Colon (tissue), 2 donors: ENCODE data around the gene DLD.
A peak's percentile ranks its signal among the peaks of the same experiment; 100 is the strongest.
"Not testable (repeated sequence)": the region's sequence is repeated elsewhere in the genome, so short reads cannot be mapped to it uniquely, and the experiment has no call there.

ENCODE experiments used
- FAIRE-seq: peaks from 2 replicates; lab custom pipeline; 2012; peaks lifted over from hg19 to GRCh38; lab: Jason Lieb, UNC
- donor health status: control.
- donor health status: control.

DLD gene

DNA sequence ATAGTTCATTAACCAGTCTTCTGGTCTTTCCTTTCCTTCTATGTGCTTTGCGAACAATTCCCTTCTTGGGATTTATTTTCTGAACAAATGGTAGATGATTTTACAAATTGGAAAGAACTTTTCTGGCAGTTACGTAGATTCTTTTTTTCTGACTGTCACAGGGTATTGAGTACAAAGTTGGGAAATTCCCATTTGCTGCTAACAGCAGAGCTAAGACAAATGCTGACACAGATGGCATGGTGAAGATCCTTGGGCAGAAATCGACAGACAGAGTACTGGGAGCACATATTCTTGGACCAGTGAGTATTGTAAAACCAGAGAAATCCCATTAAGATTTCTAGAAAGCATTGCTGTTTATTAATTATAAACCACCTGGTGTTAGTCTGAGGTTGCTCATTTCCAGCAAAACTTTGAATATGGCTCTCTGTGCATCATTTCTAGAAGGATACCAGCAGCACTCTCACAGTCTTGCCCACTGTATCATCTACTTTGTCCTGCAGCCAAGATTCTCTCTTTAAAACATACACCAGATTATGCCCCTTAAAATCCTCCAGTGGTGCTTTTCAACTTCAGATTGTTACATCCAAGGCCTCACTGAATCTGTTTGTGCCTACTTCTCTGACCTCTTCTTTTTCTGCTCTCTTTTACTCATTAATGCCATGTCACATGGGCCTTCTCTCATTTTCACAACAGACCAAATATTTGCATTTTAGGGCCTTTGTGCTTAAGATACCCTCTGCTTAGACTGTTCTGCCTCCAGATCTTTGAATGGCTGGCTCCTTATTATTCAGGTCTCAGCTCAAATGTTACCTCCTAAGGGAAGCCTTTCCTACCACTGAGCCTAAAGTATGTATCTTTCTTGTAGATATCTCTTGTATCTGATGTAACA lies 27.0 kb downstream of the DLD start:
- FAIRE-seq, result no peak

DNA sequence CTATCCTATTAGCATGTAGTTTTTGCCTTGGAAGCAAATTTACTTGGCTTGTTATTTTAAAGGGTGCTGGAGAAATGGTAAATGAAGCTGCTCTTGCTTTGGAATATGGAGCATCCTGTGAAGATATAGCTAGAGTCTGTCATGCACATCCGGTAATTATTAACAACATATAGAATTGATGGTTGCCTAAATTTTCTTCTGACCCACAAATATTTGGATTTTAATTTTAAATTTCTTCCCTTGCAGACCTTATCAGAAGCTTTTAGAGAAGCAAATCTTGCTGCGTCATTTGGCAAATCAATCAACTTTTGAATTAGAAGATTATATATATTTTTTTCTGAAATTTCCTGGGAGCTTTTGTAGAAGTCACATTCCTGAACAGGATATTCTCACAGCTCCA lies 28.0 kb downstream of the DLD start:
- no peak for FAIRE-seq

GRCh38 chr7:107920048-107920772 lies 29.2 kb downstream of the DLD start:
- FAIRE-seq, result no peak

DNA sequence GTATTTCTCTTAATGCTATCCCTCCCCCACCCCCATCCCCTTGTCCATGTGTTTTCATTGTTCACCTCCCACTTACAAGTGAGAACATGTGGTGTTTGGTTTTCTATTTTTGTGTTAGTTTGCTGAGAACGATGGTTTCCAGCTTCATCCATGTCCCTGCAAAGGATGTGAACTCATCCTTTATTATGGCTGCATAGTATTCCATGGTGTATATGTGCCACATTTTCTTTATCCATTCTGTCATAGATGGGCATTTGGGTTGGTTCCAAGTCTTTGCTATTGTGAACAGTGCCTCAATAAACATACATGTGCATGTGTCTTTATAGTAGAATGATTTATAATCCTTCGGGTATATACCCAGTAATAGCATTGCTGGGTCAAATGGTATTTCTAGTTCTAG lies 30.8 kb downstream of the DLD start:
- not testable (repeated sequence) for FAIRE-seq

- FAIRE-seq, result no peak
Observed at GRCh38 chr7:107922886-107923285, 31.9 kb downstream of the DLD start.

- no peak for FAIRE-seq
Observed at GRCh38 chr7:107924841-107925504, 34.0 kb downstream of the DLD start.

DNA sequence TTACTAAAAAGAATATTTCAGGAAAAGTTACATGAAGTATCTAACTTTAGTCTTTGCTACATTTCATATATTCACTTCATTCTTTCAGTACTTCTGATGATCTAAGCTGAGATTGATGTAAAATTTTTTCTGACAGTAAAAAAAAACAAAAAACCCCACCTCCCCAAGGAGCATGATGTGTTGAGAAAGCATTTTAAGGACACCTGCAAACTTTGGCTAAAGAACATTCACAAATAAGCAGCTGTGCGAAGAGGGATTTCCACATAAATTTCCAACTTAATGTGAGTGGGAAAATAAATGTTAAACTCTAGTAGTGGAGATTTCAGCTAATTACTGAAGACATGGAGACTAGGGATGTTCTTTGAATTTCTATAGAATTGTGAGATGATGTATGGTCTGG lies 35.5 kb downstream of the DLD start:
- no peak for FAIRE-seq

GRCh38 chr7:107931740-107932515 lies 40.9 kb downstream of the DLD start:
- no peak for FAIRE-seq

GRCh38 chr7:107932805-107933204 lies 41.8 kb downstream of the DLD start:
- no peak for FAIRE-seq

DNA sequence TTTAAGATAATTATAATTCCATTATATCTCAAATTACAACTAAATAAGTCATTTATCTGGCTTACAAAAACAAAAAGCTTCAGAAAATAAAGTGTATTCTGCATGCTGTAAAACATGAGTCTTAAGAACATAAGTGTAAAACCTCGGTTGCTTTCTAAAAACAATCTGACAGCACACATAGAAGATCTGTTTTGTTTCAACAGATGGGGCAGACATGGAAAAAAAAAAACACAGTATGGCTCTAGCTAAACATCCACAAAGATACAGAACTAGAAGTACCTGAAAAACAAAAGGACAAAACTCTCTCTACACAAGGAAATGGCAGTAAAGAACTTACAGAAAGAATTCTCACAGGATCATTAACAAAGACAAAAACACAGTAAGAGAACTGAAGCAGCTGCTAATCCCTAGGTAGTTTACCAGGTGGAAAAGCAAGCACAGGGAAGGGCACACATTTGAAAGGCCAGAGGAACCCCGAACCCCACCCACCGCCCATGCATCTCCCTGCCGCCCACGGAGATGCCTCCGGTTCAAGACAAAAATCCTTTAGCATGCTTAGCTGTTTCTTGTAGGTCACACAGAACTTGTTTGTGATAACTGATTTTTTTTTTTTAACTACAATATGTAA lies 42.5 kb downstream of the DLD start:
- peak; percentile 10 for FAIRE-seq

DNA sequence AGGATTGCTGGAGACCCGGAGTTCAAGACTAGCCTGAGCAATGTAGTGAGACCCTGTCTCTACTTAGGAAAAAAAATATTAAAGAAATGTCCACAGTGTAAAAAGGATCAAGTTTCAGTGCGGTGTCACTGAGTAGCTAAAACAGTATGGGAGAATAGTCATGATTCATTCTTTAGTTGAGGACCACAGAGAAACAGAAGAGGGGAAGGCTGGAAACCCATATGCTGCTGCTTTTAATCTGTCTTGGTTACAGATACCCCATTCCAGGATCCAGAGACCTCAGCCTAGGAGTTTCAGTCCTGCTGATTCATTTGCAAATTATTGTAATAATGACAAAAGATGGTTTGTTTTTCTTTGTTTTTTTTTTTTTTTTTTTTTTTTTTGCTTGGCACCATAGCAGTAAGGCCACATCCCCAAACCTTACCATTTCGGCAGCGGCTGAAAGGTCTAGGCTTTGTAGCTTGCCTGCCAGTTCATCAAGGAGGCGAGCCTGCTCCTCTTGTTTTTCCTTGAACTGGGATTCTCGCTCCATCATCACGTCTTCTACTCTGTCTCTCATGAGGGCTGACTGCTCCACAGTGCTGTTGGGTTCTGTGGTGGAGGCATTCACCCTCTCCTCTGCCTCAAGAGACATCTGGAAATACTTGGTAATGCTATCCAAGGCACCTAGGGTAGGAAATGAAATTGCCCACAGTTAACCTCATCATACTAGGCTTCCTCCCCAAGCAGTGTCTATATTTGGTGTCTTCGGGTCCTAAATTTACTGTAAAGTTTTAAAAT lies 44.2 kb downstream of the DLD start:
- FAIRE-seq, result no peak

DNA sequence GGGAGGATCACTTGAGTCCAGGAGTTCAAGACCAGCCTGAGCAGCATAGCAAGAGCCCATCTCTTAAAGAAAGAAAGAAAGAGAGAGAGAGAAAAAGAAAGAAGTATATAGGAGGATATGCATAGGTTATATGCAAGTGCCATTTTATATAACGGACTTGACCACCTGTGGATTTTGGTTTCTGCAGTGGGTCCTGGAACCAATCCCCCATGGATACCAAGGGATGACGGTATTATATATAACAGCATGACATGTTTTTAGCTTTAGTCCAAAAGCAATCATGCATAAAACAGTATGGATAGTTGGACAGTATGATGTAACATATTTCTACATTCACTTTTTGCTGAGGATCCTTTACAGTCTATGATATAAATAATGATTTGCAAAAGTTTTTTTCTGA lies 45.3 kb downstream of the DLD start:
- no peak for FAIRE-seq

DNA sequence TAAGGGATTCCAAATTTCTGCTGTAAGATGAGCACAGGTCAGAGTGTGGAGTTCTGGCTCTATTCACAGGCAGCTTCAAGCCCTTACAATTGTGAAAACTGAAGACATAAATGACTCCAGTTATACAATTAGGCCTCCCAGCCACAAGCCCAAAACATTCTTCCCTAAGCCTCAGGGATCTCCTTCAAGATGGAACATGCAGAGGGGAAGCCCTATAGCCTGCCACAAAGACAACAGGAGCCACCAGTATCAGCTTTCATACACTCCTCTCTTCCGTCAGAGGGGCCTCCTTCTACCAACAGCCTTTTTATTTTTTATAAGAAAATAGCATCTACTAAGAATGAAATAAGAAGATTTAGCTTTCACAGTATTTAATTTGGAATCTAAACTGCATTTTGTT lies 46.5 kb downstream of the DLD start:
- FAIRE-seq, result no peak

DNA sequence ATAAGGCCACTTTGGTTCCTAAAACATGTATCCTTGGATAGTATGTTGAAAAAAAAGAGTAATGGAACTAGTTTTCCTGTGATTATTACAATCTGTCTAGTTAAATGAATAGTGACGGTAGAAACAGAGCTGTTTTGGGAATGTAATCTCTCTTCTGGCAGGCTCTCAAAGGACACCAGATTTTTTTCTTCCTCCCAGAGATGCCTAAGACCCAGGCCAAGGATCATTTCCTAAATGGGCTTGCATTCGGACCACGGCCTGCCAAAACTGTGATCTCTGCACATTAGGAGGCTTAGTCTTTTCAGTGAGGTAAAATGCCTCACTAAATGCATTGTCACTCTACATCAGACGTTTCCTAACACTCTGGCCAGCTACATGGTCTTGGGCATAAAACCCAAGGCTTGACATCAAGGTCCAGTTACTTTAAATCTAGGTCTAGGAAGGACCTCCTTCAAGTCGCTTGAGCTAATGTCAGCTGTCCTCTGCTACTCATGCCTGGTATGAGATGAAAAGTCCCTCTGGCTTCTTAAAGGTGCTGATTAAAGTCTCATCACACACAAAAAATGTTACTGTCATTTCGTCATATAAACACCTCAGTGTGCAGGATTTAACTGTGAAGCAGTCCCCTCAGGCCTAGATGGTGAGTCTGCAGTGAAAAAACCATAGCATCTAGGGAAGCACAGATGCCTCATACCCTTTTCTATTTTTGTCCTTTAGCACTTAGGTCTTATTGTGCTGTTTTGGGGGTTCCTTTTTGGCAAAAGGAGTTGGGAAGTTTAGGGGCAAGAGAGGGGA lies 47.7 kb downstream of the DLD start:
- FAIRE-seq, result no peak

DNA sequence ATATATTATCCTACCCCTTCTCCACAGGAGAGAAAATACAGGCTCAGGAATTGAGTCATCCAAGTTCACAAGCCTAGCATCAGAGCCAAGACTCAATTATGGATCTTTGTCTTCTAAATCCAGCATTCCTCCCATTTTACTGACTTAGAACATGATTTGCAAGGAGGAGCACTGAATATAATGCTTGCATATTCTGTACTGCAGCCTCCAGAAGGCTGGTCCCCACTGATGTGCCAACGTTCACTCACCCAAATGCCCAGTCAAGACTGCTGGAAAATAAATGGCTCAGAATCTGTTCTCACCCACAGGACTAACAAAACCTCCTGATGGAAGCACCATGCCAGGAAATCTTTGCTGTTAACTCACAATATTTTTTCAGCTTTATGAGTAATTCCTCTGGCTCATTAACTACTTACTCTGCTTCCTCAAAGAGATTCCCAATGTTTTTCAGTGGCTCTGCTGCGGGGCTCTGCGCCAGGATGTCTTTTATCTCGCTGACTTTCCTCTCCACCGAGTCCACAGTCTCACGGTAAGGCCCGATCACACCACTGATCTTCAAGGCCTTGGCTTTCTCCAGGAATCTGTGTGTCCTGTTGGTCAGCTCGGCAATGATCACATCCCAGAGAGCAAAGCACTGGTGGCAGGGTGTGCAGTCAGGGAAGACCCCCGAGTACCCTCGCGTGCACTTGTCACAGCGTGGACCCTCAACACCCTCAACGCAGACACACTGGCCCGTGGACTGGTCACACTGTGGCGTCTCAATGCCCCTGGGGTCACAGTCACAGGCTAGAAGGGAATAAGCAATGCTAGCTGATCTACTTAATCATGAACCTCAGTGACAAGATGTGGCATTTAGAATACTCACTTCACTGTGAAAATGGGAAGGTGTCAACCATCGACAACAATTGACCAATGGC lies 48.8 kb downstream of the DLD start:
- FAIRE-seq, result no peak

DNA sequence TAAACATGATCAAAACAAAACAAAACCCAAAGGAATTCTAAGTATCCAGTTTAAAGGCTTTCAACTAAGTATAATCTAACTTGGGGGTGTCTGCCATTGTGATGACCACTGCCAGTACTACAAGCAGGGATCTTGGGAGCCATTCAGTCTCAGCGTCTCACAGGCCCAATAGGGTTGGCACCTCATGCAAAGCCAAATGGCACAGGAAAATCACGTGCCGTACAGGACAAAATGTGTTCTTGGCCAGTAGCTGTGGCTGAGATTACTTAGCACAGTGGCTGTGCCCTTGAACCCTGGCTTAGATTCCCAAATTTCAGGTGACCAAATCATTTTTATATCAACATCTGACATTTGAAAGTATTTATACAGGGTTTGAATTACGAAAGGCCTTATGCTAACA lies 50.0 kb downstream of the DLD start:
- no peak for FAIRE-seq

- FAIRE-seq, result no peak
Observed at GRCh38 chr7:107943018-107943417, 52.0 kb downstream of the DLD start.

- no peak for FAIRE-seq
Observed at GRCh38 chr7:107944411-107945169, 53.6 kb downstream of the DLD start.
